ENCODE results near the gene ANTXR2.

Gene ANTXR2

DNA sequence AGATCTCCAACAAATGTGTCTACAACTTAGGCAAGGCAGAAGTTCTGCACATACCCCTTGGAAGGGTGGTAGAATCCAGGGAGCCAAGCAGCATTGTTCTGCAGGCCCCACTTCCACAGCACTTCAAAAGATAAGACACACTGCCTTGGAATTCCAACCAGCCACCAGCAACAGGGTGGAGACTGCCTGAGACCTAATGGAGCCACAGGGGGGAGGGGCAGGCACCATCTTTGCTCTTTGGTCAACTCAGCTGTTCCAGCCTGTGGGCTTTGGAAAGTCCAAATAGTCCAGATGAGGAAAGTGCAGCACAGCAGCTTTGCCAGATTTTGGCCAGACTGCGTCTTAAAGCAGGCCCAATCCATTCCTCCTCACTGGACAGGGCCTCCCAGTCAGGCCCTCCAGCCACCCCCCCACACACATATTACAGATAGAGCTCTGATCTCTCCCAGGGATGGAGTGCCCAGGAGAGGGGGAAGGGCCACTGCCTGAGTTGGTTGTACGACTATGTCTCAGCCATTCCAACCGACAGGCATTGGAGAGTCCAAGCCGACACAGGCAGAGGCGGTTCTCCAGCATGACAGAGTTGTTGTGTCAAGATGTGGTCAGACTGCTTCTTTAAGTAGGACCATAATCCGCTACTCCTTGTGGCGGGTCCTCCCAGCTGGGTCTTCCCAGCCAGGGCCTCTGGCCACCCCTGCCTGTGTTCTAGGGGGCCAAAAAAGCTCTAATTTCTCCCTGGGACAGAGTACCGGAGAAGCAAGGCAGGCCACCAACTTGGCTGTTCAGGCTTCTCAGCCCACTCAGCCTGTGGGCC is 42.5 kb upstream of the ANTXR2 start:
- H4K12ac ChIP-seq (ENCODE audit: low read depth, low read length) = no peak overlapping the region
- H3K79me2 ChIP-seq (ENCODE audit: control insufficient read depth, insufficient read depth, low read length, poor library complexity) = no peaks in the 10 kb centered on the region
- H2AFZ ChIP-seq (ENCODE audit: insufficient read depth, low read length, poor library complexity) = no peak overlapping the region
- no peak overlapping the region for H3K9ac ChIP-seq (ENCODE audit: low read length)
- no peak overlapping the region for H3K18ac ChIP-seq (ENCODE audit: low read length)
- no peaks in the 10 kb centered on the region for H3K79me1 ChIP-seq (ENCODE audit: low read length)
- no peak overlapping the region for H3K4me3 ChIP-seq (ENCODE audit: low read depth, low read length)
- no peaks in the 10 kb centered on the region for H3K27me3 ChIP-seq (ENCODE audit: insufficient read depth, low read length)
- no CpG with 5 or more reads among the region's 8 CpGs for WGBS (ENCODE audit: extremely low coverage, insufficient coverage, insufficient read length)
- no peak overlapping the region for H3K23ac ChIP-seq (ENCODE audit: low read length)
- no peak overlapping the region for H4K8ac ChIP-seq (ENCODE audit: low read depth, low read length)
- no peak overlapping the region for H3K14ac ChIP-seq (ENCODE audit: low read length)
- no peak overlapping the region for H2BK120ac ChIP-seq (ENCODE audit: insufficient read depth, low read length, poor library complexity)
- no peak overlapping the region for H2BK5ac ChIP-seq (ENCODE audit: low read depth, low read length, poor library complexity)
- no peak overlapping the region for H4K91ac ChIP-seq (ENCODE audit: low read depth, low read length)
- no peak overlapping the region for H2AK5ac ChIP-seq (ENCODE audit: low read length)
- peaks cover 7 to 8% of the 10 kb centered on the region in 2 experiments for H3K4me1 ChIP-seq (ENCODE audit: control insufficient read depth in 1 of 2, insufficient read depth in 2 of 2, low read length in 2 of 2)
- no peak overlapping the region for H3K4ac ChIP-seq (ENCODE audit: low read depth, low read length)
- DNase-seq = peak; percentile 51 to 68
- H3K4me2 ChIP-seq (ENCODE audit: low read length) = no peak overlapping the region
- H3K27ac ChIP-seq (ENCODE audit: low read depth, low read length) = no peak overlapping the region
- H2BK12ac ChIP-seq (ENCODE audit: low read length) = no peak overlapping the region
- no peaks in the 10 kb centered on the region for H3K9me3 ChIP-seq (ENCODE audit: insufficient read depth, low read depth, low read length)
- H3K36me3 ChIP-seq (ENCODE audit: control insufficient read depth in 1 of 2, insufficient read depth in 2 of 2, low read length in 2 of 2) = no peaks in the 10 kb centered on the region

DNA sequence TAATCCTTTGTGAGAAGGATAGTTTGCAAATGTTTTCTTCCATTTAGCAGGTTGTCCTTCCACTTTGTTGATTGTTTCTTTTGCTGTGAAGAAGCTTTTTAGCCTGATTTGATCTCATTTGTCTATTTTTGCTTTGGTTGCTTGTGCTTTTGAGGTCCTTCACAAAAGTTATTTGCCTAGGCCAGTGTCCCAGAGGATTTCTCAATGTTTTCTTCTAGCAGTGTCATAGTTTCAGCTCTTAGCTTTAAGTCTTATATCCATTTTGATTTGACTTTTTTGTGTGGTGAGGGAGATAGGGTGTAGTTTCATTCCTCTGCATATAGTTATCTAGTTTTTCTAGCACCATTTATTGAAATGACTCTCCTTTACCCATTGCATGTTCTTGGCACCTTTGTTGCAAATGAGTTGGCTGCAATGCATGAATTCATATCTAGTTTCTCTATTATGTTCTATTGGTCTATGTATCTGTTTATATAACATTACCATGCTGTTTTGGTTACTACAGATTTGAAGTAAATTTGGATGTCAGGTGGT is 41.8 kb upstream of the ANTXR2 start:
- Histone ChIP-seq H3K14ac (ENCODE audit: low read length) (no peak overlapping the region), H4K8ac (ENCODE audit: low read depth, low read length) (no peak overlapping the region), H2BK12ac (ENCODE audit: low read length) (no peak overlapping the region), H3K27ac (ENCODE audit: low read depth, low read length) (no peak overlapping the region), H2AK5ac (ENCODE audit: low read length) (no peak overlapping the region), H2BK5ac (ENCODE audit: low read depth, low read length, poor library complexity) (no peak overlapping the region), H2AFZ (ENCODE audit: insufficient read depth, low read length, poor library complexity) (no peak overlapping the region), H4K91ac (ENCODE audit: low read depth, low read length) (no peak overlapping the region), H2BK120ac (ENCODE audit: insufficient read depth, low read length, poor library complexity) (no peak overlapping the region), H3K9me3 (ENCODE audit: insufficient read depth, low read depth, low read length) (no peaks in the 10 kb centered on the region), H3K9ac (ENCODE audit: low read length) (no peak overlapping the region), H3K79me1 (ENCODE audit: low read length) (no peaks in the 10 kb centered on the region), H3K27me3 (ENCODE audit: insufficient read depth, low read length) (no peaks in the 10 kb centered on the region), H3K23ac (ENCODE audit: low read length) (no peak overlapping the region), H4K12ac (ENCODE audit: low read depth, low read length) (no peak overlapping the region), H3K4me2 (ENCODE audit: low read length) (no peak overlapping the region), H3K4ac (ENCODE audit: low read depth, low read length) (no peak overlapping the region), H3K79me2 (ENCODE audit: control insufficient read depth, insufficient read depth, low read length, poor library complexity) (no peaks in the 10 kb centered on the region), H3K36me3 (ENCODE audit: control insufficient read depth in 1 of 2, insufficient read depth in 2 of 2, low read length in 2 of 2) (no peaks in the 10 kb centered on the region), H3K18ac (ENCODE audit: low read length) (no peak overlapping the region), H3K4me3 (ENCODE audit: low read depth, low read length) (no peak overlapping the region), H3K4me1 (ENCODE audit: control insufficient read depth in 1 of 2, insufficient read depth in 2 of 2, low read length in 2 of 2) (peaks cover 7 to 8% of the 10 kb centered on the region in 2 experiments)
- DNase-seq = no peak

DNA sequence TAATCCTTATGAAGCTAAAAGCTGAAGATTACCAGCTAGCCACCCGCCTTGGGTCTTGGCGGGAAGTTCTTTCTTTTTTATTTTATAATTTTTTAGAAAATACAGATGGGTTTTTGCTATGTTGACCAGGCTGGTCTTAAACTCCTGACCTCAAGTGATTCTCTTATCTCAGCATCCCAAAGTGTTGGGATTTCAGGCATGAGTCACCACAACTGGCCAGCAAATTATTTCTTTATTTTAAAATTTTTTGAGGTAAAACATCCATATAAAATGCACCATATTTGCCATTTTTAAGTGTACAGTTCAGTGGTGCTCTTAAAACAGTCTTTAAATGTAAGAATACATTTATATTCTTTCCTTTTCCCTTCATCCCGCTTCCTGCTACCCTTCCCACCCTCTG is 40.6 kb upstream of the ANTXR2 start:
- no CpG with 5 or more reads among the region's 3 CpGs for WGBS (ENCODE audit: extremely low coverage, insufficient coverage, insufficient read length)
- H3K9ac ChIP-seq (ENCODE audit: low read length) = no peak overlapping the region
- H3K4me2 ChIP-seq (ENCODE audit: low read length) = no peak overlapping the region
- no peak overlapping the region for H3K27ac ChIP-seq (ENCODE audit: low read depth, low read length)
- no peaks in the 10 kb centered on the region for H3K36me3 ChIP-seq (ENCODE audit: control insufficient read depth in 1 of 2, insufficient read depth in 2 of 2, low read length in 2 of 2)
- H3K79me1 ChIP-seq (ENCODE audit: low read length) = no peaks in the 10 kb centered on the region
- no peak overlapping the region for H3K23ac ChIP-seq (ENCODE audit: low read length)
- H3K18ac ChIP-seq (ENCODE audit: low read length) = no peak overlapping the region
- H3K14ac ChIP-seq (ENCODE audit: low read length) = no peak overlapping the region
- no peak overlapping the region for H3K4ac ChIP-seq (ENCODE audit: low read depth, low read length)
- no peaks in the 10 kb centered on the region for H3K79me2 ChIP-seq (ENCODE audit: control insufficient read depth, insufficient read depth, low read length, poor library complexity)
- H3K9me3 ChIP-seq (ENCODE audit: insufficient read depth, low read depth, low read length) = no peaks in the 10 kb centered on the region
- no peak overlapping the region for H2BK12ac ChIP-seq (ENCODE audit: low read length)
- DNase-seq = no peak
- H4K8ac ChIP-seq (ENCODE audit: low read depth, low read length) = no peak overlapping the region
- H3K4me3 ChIP-seq (ENCODE audit: low read depth, low read length) = no peak overlapping the region
- H4K12ac ChIP-seq (ENCODE audit: low read depth, low read length) = no peak overlapping the region
- H3K27me3 ChIP-seq (ENCODE audit: insufficient read depth, low read length) = no peaks in the 10 kb centered on the region
- H2BK120ac ChIP-seq (ENCODE audit: insufficient read depth, low read length, poor library complexity) = no peak overlapping the region
- no peak overlapping the region for H2BK5ac ChIP-seq (ENCODE audit: low read depth, low read length, poor library complexity)
- H4K91ac ChIP-seq (ENCODE audit: low read depth, low read length) = no peak overlapping the region
- H2AK5ac ChIP-seq (ENCODE audit: low read length) = no peak overlapping the region
- no peak overlapping the region for H2AFZ ChIP-seq (ENCODE audit: insufficient read depth, low read length, poor library complexity)
- H3K4me1 ChIP-seq (ENCODE audit: control insufficient read depth in 1 of 2, insufficient read depth in 2 of 2, low read length in 2 of 2) = peaks cover 7 to 8% of the 10 kb centered on the region in 2 experiments

DNA sequence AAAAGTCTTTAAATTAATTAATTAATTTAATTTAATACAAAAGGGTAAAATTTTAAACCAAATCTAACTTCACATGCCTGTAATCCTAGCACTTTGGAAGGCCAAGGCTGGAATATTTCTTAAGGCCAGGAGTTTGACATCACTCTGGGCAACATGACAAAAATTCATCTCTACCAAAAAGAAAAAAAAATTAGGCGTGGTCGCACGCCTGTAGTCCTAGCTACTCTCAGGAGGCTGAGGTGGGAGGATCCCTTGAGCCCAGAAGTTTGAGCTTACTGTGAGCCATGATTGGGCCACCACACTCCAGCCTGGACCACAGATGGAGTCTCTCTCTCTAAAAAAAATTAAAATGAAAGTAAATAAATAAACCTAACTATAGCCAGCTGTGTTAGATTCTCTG is 39.2 kb upstream of the ANTXR2 start:
- H3K27ac ChIP-seq (ENCODE audit: low read depth, low read length) = no peak overlapping the region
- no peak overlapping the region for H3K14ac ChIP-seq (ENCODE audit: low read length)
- DNase-seq = peak in 1 of 2 donors; percentile 39
- no peaks in the 10 kb centered on the region for H3K27me3 ChIP-seq (ENCODE audit: insufficient read depth, low read length)
- H3K36me3 ChIP-seq (ENCODE audit: control insufficient read depth in 1 of 2, insufficient read depth in 2 of 2, low read length in 2 of 2) = no peaks in the 10 kb centered on the region
- WGBS (ENCODE audit: extremely low coverage, insufficient coverage, insufficient read length) = no CpG with 5 or more reads among the region's 3 CpGs
- H3K4me2 ChIP-seq (ENCODE audit: low read length) = no peak overlapping the region
- no peak overlapping the region for H2BK5ac ChIP-seq (ENCODE audit: low read depth, low read length, poor library complexity)
- no peak overlapping the region for H3K18ac ChIP-seq (ENCODE audit: low read length)
- H2AK5ac ChIP-seq (ENCODE audit: low read length) = no peak overlapping the region
- H3K79me2 ChIP-seq (ENCODE audit: control insufficient read depth, insufficient read depth, low read length, poor library complexity) = no peaks in the 10 kb centered on the region
- no peaks in the 10 kb centered on the region for H3K9me3 ChIP-seq (ENCODE audit: insufficient read depth, low read depth, low read length)
- H4K12ac ChIP-seq (ENCODE audit: low read depth, low read length) = no peak overlapping the region
- H3K23ac ChIP-seq (ENCODE audit: low read length) = no peak overlapping the region
- H2AFZ ChIP-seq (ENCODE audit: insufficient read depth, low read length, poor library complexity) = no peak overlapping the region
- H4K8ac ChIP-seq (ENCODE audit: low read depth, low read length) = no peak overlapping the region
- H3K4me3 ChIP-seq (ENCODE audit: low read depth, low read length) = no peak overlapping the region
- H3K9ac ChIP-seq (ENCODE audit: low read length) = no peak overlapping the region
- no peak overlapping the region for H2BK12ac ChIP-seq (ENCODE audit: low read length)
- H4K91ac ChIP-seq (ENCODE audit: low read depth, low read length) = no peak overlapping the region
- H3K79me1 ChIP-seq (ENCODE audit: low read length) = no peaks in the 10 kb centered on the region
- peaks cover 7 to 8% of the 10 kb centered on the region in 2 experiments for H3K4me1 ChIP-seq (ENCODE audit: control insufficient read depth in 1 of 2, insufficient read depth in 2 of 2, low read length in 2 of 2)
- H2BK120ac ChIP-seq (ENCODE audit: insufficient read depth, low read length, poor library complexity) = no peak overlapping the region
- no peak overlapping the region for H3K4ac ChIP-seq (ENCODE audit: low read depth, low read length)
